ENCODE data around the gene ACTRT2.

GRCh38 chr1:3029481-3029961 is 8.3 kb downstream of the ACTRT2 start:
- no peak for TF ChIP-seq CTCF (IDR thresholded peaks at IDR 0.05)
- no peak for TF ChIP-seq POLR2A (IDR thresholded peaks at IDR 0.05)
